Loucy (cell line): ENCODE data around the gene PIGQ.

Experiments used
- CTCF ChIP-seq: fragments of 200-600 bp; sonication (generic); conservative IDR thresholded peaks from 2 replicates; pipeline ENCODE4 v1.5.1; 2014; ENCODE audit warnings: mild to moderate bottlenecking, antibody characterized with exemption, low read length
- EZH2phosphoT487 ChIP-seq: fragments of 200-600 bp; IDR thresholded peaks from 2 replicates; pipeline ENCODE4 v1.6.1; 2018; ENCODE audit warnings: antibody characterized with exemption, mild to moderate bottlenecking, moderate library complexity, borderline replicate concordance

GRCh38 chr16:591231-591630 is 21.5 kb downstream of the PIGQ start:
- TF ChIP-seq CTCF = no peak
- TF ChIP-seq EZH2phosphoT487 = no peak
